RWPE1 (cell line): ENCODE measurements around the gene RNF26.

Experiments
- CTCF ChIA-PET: fragments of 350-600 bp; sonication (Branson Sonifier 250); formaldehyde crosslinking; extraction: SDS; loops from one replicate; lab custom pipeline; 2021; lab: Yijun Ruan, JAX
- POLR2A ChIA-PET: fragments of 400-600 bp; formaldehyde crosslinking; extraction: SDS; loops from one replicate; lab custom pipeline; 2020; ENCODE audit warnings: antibody characterized with exemption; ENCODE audit not compliant: low non-redundant PET; lab: Yijun Ruan, JAX
- DNase-seq: peaks from one replicate; pipeline ENCODE4 v3.0.0; 2012; ENCODE audit warnings: low spot score
- H3K27ac ChIP-seq: fragments of 450-650 bp; 2 replicates; pipeline ENCODE4 v1.5.1; 2017
- TF ChIP-seq, protein P1 (sequence below): fragments of 450-650 bp; conservative IDR thresholded peaks from 2 replicates; pipeline ENCODE4 v1.5.1; 2017; ENCODE audit warnings: low read depth, mild to moderate bottlenecking

The RNF26 gene

DNA sequence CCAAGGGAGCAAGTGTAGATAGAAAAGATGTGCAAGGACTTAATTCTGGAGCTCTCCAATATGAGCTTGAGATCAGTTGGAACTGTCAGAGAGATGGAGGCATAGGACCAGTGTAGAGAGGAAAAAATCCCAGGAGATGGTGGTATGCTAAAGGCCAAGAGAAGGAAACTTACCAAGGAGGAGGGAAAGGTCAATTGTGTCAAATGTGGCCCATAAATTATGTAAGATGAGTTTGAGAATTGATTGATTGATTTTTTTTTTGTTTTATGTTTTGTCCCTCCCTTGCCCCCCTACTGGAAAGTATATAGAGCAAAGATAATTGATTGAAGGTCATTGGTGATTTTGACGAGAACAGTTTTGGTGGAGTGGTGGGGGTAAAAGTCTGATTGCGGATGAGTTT is 50.0 kb downstream of the RNF26 start:
- DNase-seq = no peak
- TF ChIP-seq, protein P1, sequence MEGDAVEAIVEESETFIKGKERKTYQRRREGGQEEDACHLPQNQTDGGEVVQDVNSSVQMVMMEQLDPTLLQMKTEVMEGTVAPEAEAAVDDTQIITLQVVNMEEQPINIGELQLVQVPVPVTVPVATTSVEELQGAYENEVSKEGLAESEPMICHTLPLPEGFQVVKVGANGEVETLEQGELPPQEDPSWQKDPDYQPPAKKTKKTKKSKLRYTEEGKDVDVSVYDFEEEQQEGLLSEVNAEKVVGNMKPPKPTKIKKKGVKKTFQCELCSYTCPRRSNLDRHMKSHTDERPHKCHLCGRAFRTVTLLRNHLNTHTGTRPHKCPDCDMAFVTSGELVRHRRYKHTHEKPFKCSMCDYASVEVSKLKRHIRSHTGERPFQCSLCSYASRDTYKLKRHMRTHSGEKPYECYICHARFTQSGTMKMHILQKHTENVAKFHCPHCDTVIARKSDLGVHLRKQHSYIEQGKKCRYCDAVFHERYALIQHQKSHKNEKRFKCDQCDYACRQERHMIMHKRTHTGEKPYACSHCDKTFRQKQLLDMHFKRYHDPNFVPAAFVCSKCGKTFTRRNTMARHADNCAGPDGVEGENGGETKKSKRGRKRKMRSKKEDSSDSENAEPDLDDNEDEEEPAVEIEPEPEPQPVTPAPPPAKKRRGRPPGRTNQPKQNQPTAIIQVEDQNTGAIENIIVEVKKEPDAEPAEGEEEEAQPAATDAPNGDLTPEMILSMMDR = no peak
- CTCF ChIA-PET = interaction anchor here (0.7 to 1.3 kb wide), 4 partner anchors 15 to 86 kb away, joined by 4 to 5 read pairs (median 4); no protein-coding TSS in a partner anchor
- POLR2A ChIA-PET = no interaction called here
- H3K27ac ChIP-seq = no peak overlapping the region
